ENCODE measurements around the gene TMEM106C.

- no peak for TF ChIP-seq CTCF (IDR thresholded peaks at IDR 0.05)
- no peak for TF ChIP-seq POLR2A (IDR thresholded peaks at IDR 0.05)
- no peak for TF ChIP-seq EP300 (IDR thresholded peaks at IDR 0.05)
Measured at GRCh38 chr12:47975036-47975620, 11.7 kb downstream of the TMEM106C start.

Measured in ovary (tissue), 3 donors.